Measurements from ENCODE around the gene APH1A. TPM values are rescaled to one million over a fixed set of nuclear protein-coding genes. Genes with fewer than 3 reads are reported as not detected.

Gene APH1A
- total RNA-seq, 1 donor from 2014 or later, result 63.0 TPM

GRCh38 chr1:150257624-150258585 lies 10.9 kb downstream of the APH1A start, which contains the start of gene CA14:
Gene CA14 (plus strand): TSS chr1:150257774. CDS start chr1:150258129, 355 bp downstream.
- H3K9ac ChIP-seq, result peak within 1 kb of the TSS; percentile 67
- H3K27me3 ChIP-seq, result no peaks in the 10 kb centered on the region
- H3K79me2 ChIP-seq (ENCODE audit: low read depth), result peaks cover 48% of the 10 kb centered on the region
- H3K4me1 ChIP-seq, result peaks cover 23% of the 10 kb centered on the region
- peak within 1 kb of the TSS; percentile 98 for H3K27ac ChIP-seq
- H3F3A ChIP-seq (ENCODE audit: low read depth), result peaks cover 62% of the 10 kb centered on the region
- peak within 1 kb of the TSS; percentile 84 for H3K4me3 ChIP-seq
- H3K27me3 Mint-ChIP-seq (ENCODE audit: insufficient read depth, low read depth), result peaks cover 12% of the 10 kb centered on the region
- no peak within 1 kb of the TSS for H2AFZ ChIP-seq (replicated peaks)
- no peaks in the 10 kb centered on the region for H3K9me3 ChIP-seq (ENCODE audit: low read depth)
- peak within 1 kb of the TSS; percentile 93 for H3K4me3 Mint-ChIP-seq
- H3K4me1 Mint-ChIP-seq, result peaks cover 54% of the 10 kb centered on the region
- peak; percentile 80 for DNase-seq (ENCODE audit: low spot score)
- H3K27ac Mint-ChIP-seq, result peak within 1 kb of the TSS; percentile 95
- no peaks in the 10 kb centered on the region for H3K36me3 ChIP-seq
- no peaks in the 10 kb centered on the region for H4K20me1 ChIP-seq (ENCODE audit: low read depth)
- H3K4me2 ChIP-seq, result peak within 1 kb of the TSS; percentile 99
- H3K9me3 Mint-ChIP-seq, result no peaks in the 10 kb centered on the region
- peaks cover 12% of the 10 kb centered on the region for H3K36me3 Mint-ChIP-seq
- TF ChIP-seq EZH2phosphoT487 (IDR thresholded peaks at IDR 0.05) (no peak), CTCF (IDR thresholded peaks at IDR 0.05) (no peak), EZH2 (IDR thresholded peaks at IDR 0.05) (no peak)

DNA sequence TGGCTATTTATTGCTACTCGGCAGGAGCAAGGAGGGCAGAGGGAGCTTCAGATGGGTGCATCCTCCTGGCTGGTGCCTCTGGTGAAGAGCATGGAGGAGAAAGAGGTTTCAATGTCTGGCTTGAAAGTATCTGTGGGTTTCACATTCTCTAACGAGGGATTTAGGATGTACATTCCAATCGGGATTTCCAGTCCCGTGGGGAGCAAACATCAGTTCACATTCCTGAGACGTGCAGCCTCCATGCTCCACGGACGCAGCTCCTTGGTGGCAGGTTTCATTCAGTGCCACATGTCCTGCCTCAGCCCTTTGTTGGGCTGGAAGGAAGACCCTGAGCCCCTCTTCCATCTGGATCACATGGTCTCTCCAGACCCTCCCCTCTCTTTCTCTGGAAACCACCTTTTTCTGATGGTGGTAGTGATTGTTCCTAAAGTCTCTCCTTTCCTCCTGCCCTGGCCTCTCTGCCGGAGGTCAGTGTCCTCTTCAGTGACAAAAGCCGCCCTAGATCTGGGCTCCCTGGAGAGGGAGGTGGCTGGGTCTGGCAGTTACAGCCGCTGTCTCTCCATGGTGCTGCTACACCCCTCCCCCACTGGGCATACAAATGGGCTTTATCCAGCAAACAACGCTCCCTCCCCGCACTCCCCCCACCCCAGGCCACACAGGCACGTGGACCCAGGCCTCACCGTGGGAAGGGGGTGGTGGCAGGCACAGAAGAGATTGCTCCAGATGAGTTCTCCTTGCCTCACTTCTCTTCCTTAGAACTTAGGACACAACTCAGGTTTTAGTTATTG lies 12.1 kb downstream of the APH1A start:
- peak overlapping the region; percentile 99 for H3K4me2 ChIP-seq
- H2AFZ ChIP-seq (replicated peaks), result no peak overlapping the region

GRCh38 chr1:150256198-150256553 lies 12.6 kb downstream of the APH1A start:
- Mint-ChIP-seq H3K4me1 (peaks cover 54% of the 10 kb centered on the region), H3K36me3 (peaks cover 2% of the 10 kb centered on the region), H3K9me3 (no peaks in the 10 kb centered on the region), H3K27ac (peak overlapping the region; percentile 95), H3K4me3 (peak overlapping the region; percentile 93), H3K27me3 (ENCODE audit: insufficient read depth, low read depth) (peaks cover 12% of the 10 kb centered on the region)
- H3K4me1 ChIP-seq, result peaks cover 23% of the 10 kb centered on the region
- H3K79me2 ChIP-seq (ENCODE audit: low read depth), result peaks cover 38% of the 10 kb centered on the region
- no peaks in the 10 kb centered on the region for H3K9me3 ChIP-seq (ENCODE audit: low read depth)
- H3K9ac ChIP-seq, result peak overlapping the region; percentile 67
- H3K27ac ChIP-seq, result peak overlapping the region; percentile 98
- H4K20me1 ChIP-seq (ENCODE audit: low read depth), result no peaks in the 10 kb centered on the region
- no peaks in the 10 kb centered on the region for H3K36me3 ChIP-seq
- no peak overlapping the region for H2AFZ ChIP-seq (replicated peaks)
- no peak for DNase-seq (ENCODE audit: low spot score)
- peak overlapping the region; percentile 99 for H3K4me2 ChIP-seq
- no peaks in the 10 kb centered on the region for H3K27me3 ChIP-seq
- H3K4me3 ChIP-seq, result peak overlapping the region; percentile 84
- TF ChIP-seq EZH2 (IDR thresholded peaks at IDR 0.05) (no peak), EZH2phosphoT487 (IDR thresholded peaks at IDR 0.05) (no peak), CTCF (IDR thresholded peaks at IDR 0.05) (no peak)
- H3F3A ChIP-seq (ENCODE audit: low read depth), result peaks cover 56% of the 10 kb centered on the region

More for the DNA sequence above, 12.1 kb downstream of the APH1A start:
- Histone ChIP-seq H3K9ac (peak overlapping the region; percentile 67), H3K27me3 (no peaks in the 10 kb centered on the region), H3K27ac (peak overlapping the region; percentile 98), H3K36me3 (no peaks in the 10 kb centered on the region), H3K4me1 (peaks cover 23% of the 10 kb centered on the region), H4K20me1 (ENCODE audit: low read depth) (no peaks in the 10 kb centered on the region), H3K9me3 (ENCODE audit: low read depth) (no peaks in the 10 kb centered on the region), H3K79me2 (ENCODE audit: low read depth) (peaks cover 44% of the 10 kb centered on the region), H3F3A (ENCODE audit: low read depth) (peaks cover 56% of the 10 kb centered on the region), H3K4me3 (peak overlapping the region; percentile 84)
- peak; percentile 84 for DNase-seq (ENCODE audit: low spot score)
- TF ChIP-seq CTCF (IDR thresholded peaks at IDR 0.05) (no peak), EZH2 (IDR thresholded peaks at IDR 0.05) (no peak), EZH2phosphoT487 (IDR thresholded peaks at IDR 0.05) (no peak)
- Mint-ChIP-seq H3K9me3 (no peaks in the 10 kb centered on the region), H3K27me3 (ENCODE audit: insufficient read depth, low read depth) (peaks cover 12% of the 10 kb centered on the region), H3K4me3 (peak overlapping the region; percentile 93), H3K27ac (peak overlapping the region; percentile 95), H3K36me3 (peaks cover 6% of the 10 kb centered on the region), H3K4me1 (peaks cover 54% of the 10 kb centered on the region)
